ENCODE results near the gene DAG1.

The DAG1 gene

DNA sequence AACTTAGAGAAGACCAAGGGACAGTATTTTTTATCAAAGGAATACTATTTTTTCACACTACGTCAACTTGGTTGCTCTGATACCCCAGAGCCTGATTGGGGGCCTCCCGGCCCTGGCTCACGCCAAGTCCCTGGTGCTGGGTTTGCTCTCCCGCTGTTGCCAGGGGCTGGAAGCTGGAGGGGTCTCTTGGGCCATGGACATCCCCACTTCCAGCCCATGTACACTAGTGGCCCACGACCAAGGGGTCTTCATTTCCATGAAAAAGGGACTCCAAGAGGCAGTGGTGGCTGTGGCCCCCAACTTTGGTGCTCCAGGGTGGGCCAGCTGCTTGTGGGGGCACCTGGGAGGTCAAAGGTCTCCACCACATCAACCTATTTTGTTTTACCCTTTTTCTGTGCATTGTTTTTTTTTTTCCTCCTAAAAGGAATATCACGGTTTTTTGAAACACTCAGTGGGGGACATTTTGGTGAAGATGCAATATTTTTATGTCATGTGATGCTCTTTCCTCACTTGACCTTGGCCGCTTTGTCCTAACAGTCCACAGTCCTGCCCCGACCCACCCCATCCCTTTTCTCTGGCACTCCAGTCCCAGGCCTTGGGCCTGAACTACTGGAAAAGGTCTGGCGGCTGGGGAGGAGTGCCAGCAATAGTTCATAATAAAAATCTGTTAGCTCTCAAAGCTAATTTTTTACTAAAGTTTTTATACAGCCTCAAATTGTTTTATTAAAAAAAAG, 63.9 kb downstream of the DAG1 start:
- ATAC-seq = no peak
- TF ChIP-seq PPARA (CRISPR knock-in tag; IDR thresholded peaks at IDR 0.05; ENCODE audit: borderline replicate concordance) (no peak), ZNF8 (CRISPR knock-in tag; IDR thresholded peaks at IDR 0.05) (no peak), BACH2 (CRISPR knock-in tag; IDR thresholded peaks at IDR 0.05; ENCODE audit: borderline replicate concordance) (no peak), GLIS3 (CRISPR knock-in tag; IDR thresholded peaks at IDR 0.05) (no peak), ZFP30 (CRISPR knock-in tag; IDR thresholded peaks at IDR 0.05) (no peak), TOX (CRISPR knock-in tag; IDR thresholded peaks at IDR 0.05; ENCODE audit: borderline replicate concordance) (no peak), CSRNP3 (CRISPR knock-in tag; IDR thresholded peaks at IDR 0.05) (no peak), ZFP3 (CRISPR knock-in tag; IDR thresholded peaks at IDR 0.05) (no peak), ISL1 (CRISPR knock-in tag; IDR thresholded peaks at IDR 0.05) (no peak), POU6F1 (CRISPR knock-in tag; IDR thresholded peaks at IDR 0.05; ENCODE audit: borderline replicate concordance, low read depth) (no peak), RARB (CRISPR knock-in tag; IDR thresholded peaks at IDR 0.05) (no peak), OSR1 (CRISPR knock-in tag; IDR thresholded peaks at IDR 0.05) (no peak), TCF4 (CRISPR knock-in tag; IDR thresholded peaks at IDR 0.05; ENCODE audit: borderline replicate concordance) (no peak)
- TF ChIP-seq, protein P1, sequence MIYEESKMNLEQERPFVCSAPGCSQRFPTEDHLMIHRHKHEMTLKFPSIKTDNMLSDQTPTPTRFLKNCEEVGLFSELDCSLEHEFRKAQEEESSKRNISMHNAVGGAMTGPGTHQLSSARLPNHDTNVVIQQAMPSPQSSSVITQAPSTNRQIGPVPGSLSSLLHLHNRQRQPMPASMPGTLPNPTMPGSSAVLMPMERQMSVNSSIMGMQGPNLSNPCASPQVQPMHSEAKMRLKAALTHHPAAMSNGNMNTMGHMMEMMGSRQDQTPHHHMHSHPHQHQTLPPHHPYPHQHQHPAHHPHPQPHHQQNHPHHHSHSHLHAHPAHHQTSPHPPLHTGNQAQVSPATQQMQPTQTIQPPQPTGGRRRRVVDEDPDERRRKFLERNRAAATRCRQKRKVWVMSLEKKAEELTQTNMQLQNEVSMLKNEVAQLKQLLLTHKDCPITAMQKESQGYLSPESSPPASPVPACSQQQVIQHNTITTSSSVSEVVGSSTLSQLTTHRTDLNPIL (CRISPR knock-in tag; IDR thresholded peaks at IDR 0.05; ENCODE audit: low read depth) = no peak

GRCh38 chr3:49534581-49535441, 64.7 kb downstream of the DAG1 start:
- ATAC-seq = no peak

More at GRCh38 chr3:49534581-49535441, 64.7 kb downstream of the DAG1 start:
- TF ChIP-seq ESRRG (CRISPR knock-in tag; IDR thresholded peaks at IDR 0.05) (no peak), ZNF8 (CRISPR knock-in tag; IDR thresholded peaks at IDR 0.05) (no peak), ZNF70 (CRISPR knock-in tag; IDR thresholded peaks at IDR 0.05) (no peak), GLIS3 (CRISPR knock-in tag; IDR thresholded peaks at IDR 0.05) (no peak), POU6F1 (CRISPR knock-in tag; IDR thresholded peaks at IDR 0.05; ENCODE audit: borderline replicate concordance, low read depth) (no peak), ZFP3 (CRISPR knock-in tag; IDR thresholded peaks at IDR 0.05) (no peak), RARB (CRISPR knock-in tag; IDR thresholded peaks at IDR 0.05) (no peak), ZFP30 (CRISPR knock-in tag; IDR thresholded peaks at IDR 0.05) (no peak), SNAI2 (CRISPR knock-in tag; IDR thresholded peaks at IDR 0.05) (no peak), BACH2 (CRISPR knock-in tag; IDR thresholded peaks at IDR 0.05; ENCODE audit: borderline replicate concordance) (no peak), CSRNP3 (CRISPR knock-in tag; IDR thresholded peaks at IDR 0.05) (no peak)
- TF ChIP-seq, protein P2, sequence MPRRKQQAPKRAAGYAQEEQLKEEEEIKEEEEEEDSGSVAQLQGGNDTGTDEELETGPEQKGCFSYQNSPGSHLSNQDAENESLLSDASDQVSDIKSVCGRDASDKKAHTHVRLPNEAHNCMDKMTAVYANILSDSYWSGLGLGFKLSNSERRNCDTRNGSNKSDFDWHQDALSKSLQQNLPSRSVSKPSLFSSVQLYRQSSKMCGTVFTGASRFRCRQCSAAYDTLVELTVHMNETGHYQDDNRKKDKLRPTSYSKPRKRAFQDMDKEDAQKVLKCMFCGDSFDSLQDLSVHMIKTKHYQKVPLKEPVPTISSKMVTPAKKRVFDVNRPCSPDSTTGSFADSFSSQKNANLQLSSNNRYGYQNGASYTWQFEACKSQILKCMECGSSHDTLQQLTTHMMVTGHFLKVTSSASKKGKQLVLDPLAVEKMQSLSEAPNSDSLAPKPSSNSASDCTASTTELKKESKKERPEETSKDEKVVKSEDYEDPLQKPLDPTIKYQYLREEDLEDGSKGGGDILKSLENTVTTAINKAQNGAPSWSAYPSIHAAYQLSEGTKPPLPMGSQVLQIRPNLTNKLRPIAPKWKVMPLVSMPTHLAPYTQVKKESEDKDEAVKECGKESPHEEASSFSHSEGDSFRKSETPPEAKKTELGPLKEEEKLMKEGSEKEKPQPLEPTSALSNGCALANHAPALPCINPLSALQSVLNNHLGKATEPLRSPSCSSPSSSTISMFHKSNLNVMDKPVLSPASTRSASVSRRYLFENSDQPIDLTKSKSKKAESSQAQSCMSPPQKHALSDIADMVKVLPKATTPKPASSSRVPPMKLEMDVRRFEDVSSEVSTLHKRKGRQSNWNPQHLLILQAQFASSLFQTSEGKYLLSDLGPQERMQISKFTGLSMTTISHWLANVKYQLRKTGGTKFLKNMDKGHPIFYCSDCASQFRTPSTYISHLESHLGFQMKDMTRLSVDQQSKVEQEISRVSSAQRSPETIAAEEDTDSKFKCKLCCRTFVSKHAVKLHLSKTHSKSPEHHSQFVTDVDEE (CRISPR knock-in tag; IDR thresholded peaks at IDR 0.05) = no peak
